OCI-LY3 (cell line): ENCODE measurements around the gene CCSER1.

Source experiments
- H2AFZ ChIP-seq: fragments of 200-600, 300-600 bp; shearing (Covaris generic); 2 replicates; pipeline ENCODE4 v1.6.0; 2014; ENCODE audit warnings: antibody characterized with exemption, low read depth, low read length
- H3K27ac ChIP-seq: fragments of 200-600, 300-600 bp; sonication (generic); 2 replicates; pipeline ENCODE4 v1.5.1; 2014; ENCODE audit warnings: mild to moderate bottlenecking, low read length, moderate library complexity, mixed read lengths
- H3K27me3 ChIP-seq: fragments of 200-600, 300-600 bp; sonication (generic); 2 replicates; pipeline ENCODE4 v1.6.1; 2014; ENCODE audit warnings: low read depth, low read length, mixed read lengths
- H3K36me3 ChIP-seq: fragments of 200-600, 300-600 bp; sonication (generic); replicated peaks from 2 replicates; pipeline ENCODE3; 2014; ENCODE audit warnings: low read depth, low read length, mixed read lengths
- H3K4me1 ChIP-seq: fragments of 300-600, 200-600 bp; sonication (generic); 2 replicates; pipeline ENCODE4 v1.6.1; 2014; ENCODE audit warnings: low read length, mixed read lengths
- H3K4me2 ChIP-seq: fragments of 200-600, 300-600 bp; sonication (generic); 2 replicates; pipeline ENCODE4 v1.6.1; 2014; ENCODE audit warnings: low read length, mixed read lengths
- H3K4me3 ChIP-seq: fragments of 300-600, 200-600 bp; sonication (generic); 2 replicates; pipeline ENCODE4 v1.5.1; 2014; ENCODE audit warnings: antibody characterized with exemption, mild to moderate bottlenecking, low read length, moderate library complexity
- H3K79me2 ChIP-seq: fragments of 300-600, 200-600 bp; shearing (Covaris generic); 2 replicates; pipeline ENCODE4 v1.6.1; 2014; ENCODE audit warnings: mild to moderate bottlenecking, low read length, mixed read lengths
- H3K9ac ChIP-seq: fragments of 300-600, 200-600 bp; shearing (Covaris generic); 2 replicates; pipeline ENCODE4 v1.6.0; 2014; ENCODE audit warnings: mild to moderate bottlenecking, low read length, moderate library complexity
- H3K9me3 ChIP-seq: fragments of 200-600, 300-600 bp; shearing (Covaris generic); 2 replicates; pipeline ENCODE4 v1.6.1; 2014; ENCODE audit warnings: low read length, mixed read lengths; ENCODE audit not compliant: insufficient read depth
- H4K20me1 ChIP-seq: fragments of 200-600, 300-600 bp; sonication (generic); 2 replicates; pipeline ENCODE4 v1.6.1; 2016; ENCODE audit warnings: low read length, mixed read lengths; ENCODE audit not compliant: insufficient read depth
- CTCF ChIP-seq: fragments of 200-600, 300-600 bp; sonication (generic); IDR thresholded peaks from 2 replicates; pipeline ENCODE4 v1.5.1; 2014; ENCODE audit warnings: antibody characterized with exemption, low read length, low read depth
- EZH2phosphoT487 ChIP-seq: fragments of 200-600 bp; shearing (Covaris generic); IDR thresholded peaks from 2 replicates; pipeline ENCODE4 v1.6.1; 2018; ENCODE audit warnings: antibody characterized with exemption, mixed run types, low read depth

CCSER1 gene

GRCh38 chr4:90184560-90184959 is 57.4 kb downstream of the CCSER1 start:
- Histone ChIP-seq H3K9ac (no peak overlapping the region), H4K20me1 (no peaks in the 10 kb centered on the region), H3K27me3 (no peaks in the 10 kb centered on the region), H2AFZ (no peak overlapping the region), H3K4me3 (no peak overlapping the region), H3K79me2 (no peaks in the 10 kb centered on the region), H3K4me1 (no peaks in the 10 kb centered on the region; the same call in 1 of the 2 replicates), H3K36me3 (no peaks in the 10 kb centered on the region), H3K9me3 (no peaks in the 10 kb centered on the region), H3K4me2 (no peak overlapping the region), H3K27ac (no peak overlapping the region)
- TF ChIP-seq CTCF: no peak
- TF ChIP-seq EZH2phosphoT487: no peak

- no peak overlapping the region for H3K9ac ChIP-seq
- no peaks in the 10 kb centered on the region for H3K27me3 ChIP-seq
- no peak overlapping the region for H2AFZ ChIP-seq
- H4K20me1 ChIP-seq: no peaks in the 10 kb centered on the region
- no peaks in the 10 kb centered on the region for H3K9me3 ChIP-seq
- no peaks in the 10 kb centered on the region for H3K36me3 ChIP-seq
- H3K79me2 ChIP-seq: no peaks in the 10 kb centered on the region
- no peak overlapping the region for H3K4me2 ChIP-seq
- no peaks in the 10 kb centered on the region; the same call in 1 of the 2 replicates for H3K4me1 ChIP-seq
- no peak overlapping the region for H3K27ac ChIP-seq
- H3K4me3 ChIP-seq: no peak overlapping the region
- no peak for TF ChIP-seq CTCF
- no peak for TF ChIP-seq EZH2phosphoT487
Observed at GRCh38 chr4:90185416-90185815, 58.2 kb downstream of the CCSER1 start.

DNA sequence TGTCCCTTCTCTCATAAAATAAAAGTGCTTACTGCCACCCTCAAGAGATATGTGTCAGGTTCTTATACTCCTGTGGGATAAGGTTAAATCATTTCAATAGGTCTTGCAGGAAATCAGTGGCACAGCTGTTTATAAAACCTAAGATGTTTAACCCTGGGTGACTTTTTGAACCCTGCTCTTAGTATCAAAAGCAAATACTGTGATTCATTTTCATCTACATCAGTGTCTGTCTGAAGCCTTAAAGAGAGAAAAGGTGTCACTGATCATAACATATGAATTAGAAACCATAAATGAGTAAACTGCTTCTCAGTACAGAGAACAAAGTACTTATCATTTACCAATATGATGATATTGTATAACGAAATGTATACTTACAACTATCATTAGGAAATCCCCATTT is 59.0 kb downstream of the CCSER1 start:
- no peaks in the 10 kb centered on the region for H4K20me1 ChIP-seq
- H3K9me3 ChIP-seq: no peaks in the 10 kb centered on the region
- no peak overlapping the region for H3K27ac ChIP-seq
- H3K79me2 ChIP-seq: no peaks in the 10 kb centered on the region
- TF ChIP-seq EZH2phosphoT487 (no peak), CTCF (no peak)
- H3K9ac ChIP-seq: no peak overlapping the region
- H3K36me3 ChIP-seq: no peaks in the 10 kb centered on the region
- no peaks in the 10 kb centered on the region for H3K27me3 ChIP-seq
- H3K4me1 ChIP-seq: no peaks in the 10 kb centered on the region; the same call in 1 of the 2 replicates
- H3K4me3 ChIP-seq: no peak overlapping the region
- no peak overlapping the region for H2AFZ ChIP-seq
- no peak overlapping the region for H3K4me2 ChIP-seq

- Histone ChIP-seq H3K9ac (no peak overlapping the region), H3K4me1 (no peaks in the 10 kb centered on the region; the same call in 1 of the 2 replicates), H3K4me3 (no peak overlapping the region), H2AFZ (no peak overlapping the region; the same call in 1 of the 2 replicates), H3K36me3 (no peaks in the 10 kb centered on the region), H3K27ac (no peak overlapping the region), H3K27me3 (no peaks in the 10 kb centered on the region), H4K20me1 (no peaks in the 10 kb centered on the region), H3K79me2 (no peaks in the 10 kb centered on the region), H3K4me2 (no peak overlapping the region), H3K9me3 (no peaks in the 10 kb centered on the region)
- TF ChIP-seq CTCF (no peak), EZH2phosphoT487 (no peak)
Observed at GRCh38 chr4:90187148-90187884, 60.1 kb downstream of the CCSER1 start.
